Measurements from ENCODE around the gene ACER2.

Gene ACER2

DNA sequence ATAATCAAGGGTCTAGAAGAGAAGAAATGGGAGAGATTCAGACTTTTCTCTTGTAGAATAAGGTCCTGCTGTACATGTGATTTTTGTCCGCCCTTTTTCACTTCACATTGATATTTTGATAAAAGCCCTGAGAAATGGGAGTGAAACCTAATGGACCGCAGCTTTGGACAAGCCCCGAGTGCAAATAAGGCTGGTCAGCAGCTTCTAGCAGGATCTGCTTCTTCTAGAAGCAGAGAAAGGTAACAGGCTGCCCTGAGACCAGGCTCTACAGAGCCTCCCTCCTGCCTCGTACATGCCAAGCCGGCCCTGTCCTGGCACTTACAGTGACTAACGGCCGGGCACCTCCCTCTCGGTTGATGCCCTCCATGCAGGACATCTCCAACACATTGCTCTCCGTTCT lies 33.4 kb downstream of the ACER2 start:
- no peak overlapping the region for H3K23ac ChIP-seq (ENCODE audit: low read length in 2 of 2)
- no peak overlapping the region for H3K4ac ChIP-seq (ENCODE audit: low read depth in 1 of 2, low read length in 2 of 2)
- peaks cover 10 to 23% of the 10 kb centered on the region in 2 experiments for H3K36me3 ChIP-seq (ENCODE audit: control insufficient read depth in 1 of 2, insufficient read depth in 2 of 2, low read depth in 1 of 2, low read length in 2 of 2)
- 97% methylated on average over 9 of the region's 9 CpGs for WGBS
- H2BK15ac ChIP-seq (ENCODE audit: low read depth, poor library complexity, severe bottlenecking): no peak overlapping the region
- no peak for DNase-seq
- H3K9me3 ChIP-seq (ENCODE audit: control insufficient read depth, low read length): no peaks in the 10 kb centered on the region
- H4K91ac ChIP-seq (ENCODE audit: low read length): no peak overlapping the region
- no peak overlapping the region for H2BK5ac ChIP-seq (ENCODE audit: low read depth, low read length, poor library complexity, severe bottlenecking)
- H2BK120ac ChIP-seq (ENCODE audit: low read depth, low read length): no peak overlapping the region
- H3K27ac ChIP-seq (ENCODE audit: low read length, poor library complexity, severe bottlenecking): no peak overlapping the region
- no peak overlapping the region for H2BK12ac ChIP-seq (ENCODE audit: low read length in 2 of 2)
- no peak overlapping the region for H3K4me3 ChIP-seq (ENCODE audit: insufficient read depth in 1 of 2, low read depth in 1 of 2, low read length in 2 of 2)
- H3K9ac ChIP-seq (ENCODE audit: low read length): no peak overlapping the region
- peak overlapping the region; percentile 29 for H4K8ac ChIP-seq (ENCODE audit: low read length)
- no peak overlapping the region for H3K4me2 ChIP-seq (ENCODE audit: low read length, poor library complexity, severe bottlenecking)
- H2AK5ac ChIP-seq (ENCODE audit: low read length, severe bottlenecking): no peak overlapping the region
- H2AFZ ChIP-seq (ENCODE audit: low read depth, low read length): no peak overlapping the region
- no peak overlapping the region for H3K14ac ChIP-seq (ENCODE audit: low read length in 2 of 2)
- H3K18ac ChIP-seq (ENCODE audit: low read depth in 1 of 2, low read length in 2 of 2): peak overlapping the region in 1 of 2 experiments; percentile 21
- no peaks in the 10 kb centered on the region for H3K79me1 ChIP-seq (replicated peaks; ENCODE audit: low read length, poor library complexity, severe bottlenecking)
- H3K4me1 ChIP-seq (ENCODE audit: control insufficient read depth, insufficient read depth, low read depth, low read length): no peaks in the 10 kb centered on the region
- no peaks in the 10 kb centered on the region for H3K27me3 ChIP-seq (ENCODE audit: control insufficient read depth in 1 of 2, insufficient read depth in 1 of 2, low read length in 2 of 2)

DNA sequence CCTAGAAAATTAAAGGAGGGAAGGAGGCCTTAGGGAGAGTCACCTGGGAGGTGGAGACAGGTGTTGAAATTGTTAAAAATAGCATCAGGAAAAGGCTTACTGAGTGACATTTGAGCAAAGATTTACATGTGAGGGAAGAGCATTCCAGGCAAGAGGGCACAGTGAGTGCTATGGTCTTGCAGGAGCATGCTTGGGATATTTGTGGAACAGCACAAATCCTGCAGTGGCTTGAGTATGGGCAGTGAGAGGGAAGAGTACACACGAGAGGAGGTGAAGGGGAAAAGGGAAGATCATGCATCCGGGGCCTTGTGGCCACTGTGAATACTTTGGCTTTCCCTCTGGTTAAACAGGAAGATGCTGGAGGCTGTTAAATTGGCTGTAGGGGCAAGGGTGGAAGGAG lies 36.6 kb downstream of the ACER2 start:
- no peak overlapping the region for H2AFZ ChIP-seq (ENCODE audit: low read depth, low read length)
- H3K4ac ChIP-seq (ENCODE audit: low read depth in 1 of 2, low read length in 2 of 2): no peak overlapping the region
- no peaks in the 10 kb centered on the region for H3K27me3 ChIP-seq (ENCODE audit: control insufficient read depth in 1 of 2, insufficient read depth in 1 of 2, low read length in 2 of 2)
- H3K4me3 ChIP-seq (ENCODE audit: insufficient read depth in 1 of 2, low read depth in 1 of 2, low read length in 2 of 2): no peak overlapping the region
- no peak overlapping the region for H4K8ac ChIP-seq (ENCODE audit: low read length)
- H3K18ac ChIP-seq (ENCODE audit: low read depth in 1 of 2, low read length in 2 of 2): no peak overlapping the region
- peaks cover 13 to 14% of the 10 kb centered on the region in 2 experiments for H3K36me3 ChIP-seq (ENCODE audit: control insufficient read depth in 1 of 2, insufficient read depth in 2 of 2, low read depth in 1 of 2, low read length in 2 of 2)
- H3K23ac ChIP-seq (ENCODE audit: low read length in 2 of 2): no peak overlapping the region
- no peak overlapping the region for H2BK5ac ChIP-seq (ENCODE audit: low read depth, low read length, poor library complexity, severe bottlenecking)
- no peaks in the 10 kb centered on the region for H3K4me1 ChIP-seq (ENCODE audit: control insufficient read depth, insufficient read depth, low read depth, low read length)
- H3K79me1 ChIP-seq (replicated peaks; ENCODE audit: low read length, poor library complexity, severe bottlenecking): no peaks in the 10 kb centered on the region
- H4K91ac ChIP-seq (ENCODE audit: low read length): no peak overlapping the region
- no peak overlapping the region for H2BK12ac ChIP-seq (ENCODE audit: low read length in 2 of 2)
- WGBS: 80% methylated on average over 2 of the region's 2 CpGs
- H3K9ac ChIP-seq (ENCODE audit: low read length): no peak overlapping the region
- H2BK15ac ChIP-seq (ENCODE audit: low read depth, poor library complexity, severe bottlenecking): no peak overlapping the region
- DNase-seq: peak; percentile 32
- no peak overlapping the region for H2AK5ac ChIP-seq (ENCODE audit: low read length, severe bottlenecking)
- peak overlapping the region in 1 of 2 experiments; percentile 11 for H3K14ac ChIP-seq (ENCODE audit: low read length in 2 of 2)
- no peak overlapping the region for H3K27ac ChIP-seq (ENCODE audit: low read length, poor library complexity, severe bottlenecking)
- H2BK120ac ChIP-seq (ENCODE audit: low read depth, low read length): no peak overlapping the region
- no peak overlapping the region for H3K4me2 ChIP-seq (ENCODE audit: low read length, poor library complexity, severe bottlenecking)
- no peaks in the 10 kb centered on the region for H3K9me3 ChIP-seq (ENCODE audit: control insufficient read depth, low read length)

DNA sequence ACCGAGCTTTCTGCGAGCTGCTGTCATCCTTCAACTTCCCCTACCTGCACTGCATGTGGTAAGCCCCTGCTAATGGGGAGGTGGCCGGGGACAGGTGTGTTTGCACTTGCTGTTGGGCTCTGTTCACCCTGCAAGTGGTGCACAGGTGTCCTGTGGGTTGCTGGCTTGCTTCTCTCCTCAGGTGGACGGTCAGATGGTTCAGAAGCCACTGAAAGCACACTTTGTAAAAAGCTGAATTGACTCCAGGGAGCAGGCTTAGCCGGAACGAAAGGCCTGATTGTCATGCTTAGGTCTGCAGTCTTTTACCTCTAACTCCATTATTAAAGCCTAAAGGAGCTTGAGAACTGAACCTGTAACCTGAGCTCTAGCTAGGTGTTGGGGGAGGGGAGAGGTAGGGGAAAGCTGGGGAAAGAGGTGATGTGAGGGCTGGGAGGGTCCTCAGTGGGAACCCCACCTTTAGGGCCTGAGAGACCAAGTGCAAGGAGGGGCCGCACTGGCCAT lies 37.6 kb downstream of the ACER2 start:
- DNase-seq: no peak
- no peak overlapping the region for H2BK12ac ChIP-seq (ENCODE audit: low read length in 2 of 2)
- H3K27ac ChIP-seq (ENCODE audit: low read length, poor library complexity, severe bottlenecking): no peak overlapping the region
- H2AFZ ChIP-seq (ENCODE audit: low read depth, low read length): no peak overlapping the region
- no peak overlapping the region for H3K18ac ChIP-seq (ENCODE audit: low read depth in 1 of 2, low read length in 2 of 2)
- H3K27me3 ChIP-seq (ENCODE audit: control insufficient read depth in 1 of 2, insufficient read depth in 1 of 2, low read length in 2 of 2): no peaks in the 10 kb centered on the region
- no peak overlapping the region for H3K9ac ChIP-seq (ENCODE audit: low read length)
- H3K23ac ChIP-seq (ENCODE audit: low read length in 2 of 2): no peak overlapping the region
- 71% methylated on average over 2 of the region's 7 CpGs for WGBS
- H3K9me3 ChIP-seq (ENCODE audit: control insufficient read depth, low read length): no peaks in the 10 kb centered on the region
- peaks cover 13 to 17% of the 10 kb centered on the region in 2 experiments for H3K36me3 ChIP-seq (ENCODE audit: control insufficient read depth in 1 of 2, insufficient read depth in 2 of 2, low read depth in 1 of 2, low read length in 2 of 2)
- H2AK5ac ChIP-seq (ENCODE audit: low read length, severe bottlenecking): no peak overlapping the region
- H3K79me1 ChIP-seq (replicated peaks; ENCODE audit: low read length, poor library complexity, severe bottlenecking): no peaks in the 10 kb centered on the region
- no peak overlapping the region for H3K14ac ChIP-seq (ENCODE audit: low read length in 2 of 2)
- H4K91ac ChIP-seq (ENCODE audit: low read length): no peak overlapping the region
- no peak overlapping the region for H4K8ac ChIP-seq (ENCODE audit: low read length)
- H2BK5ac ChIP-seq (ENCODE audit: low read depth, low read length, poor library complexity, severe bottlenecking): no peak overlapping the region
- H2BK120ac ChIP-seq (ENCODE audit: low read depth, low read length): no peak overlapping the region
- no peaks in the 10 kb centered on the region for H3K4me1 ChIP-seq (ENCODE audit: control insufficient read depth, insufficient read depth, low read depth, low read length)
- no peak overlapping the region for H3K4ac ChIP-seq (ENCODE audit: low read depth in 1 of 2, low read length in 2 of 2)
- H3K4me2 ChIP-seq (ENCODE audit: low read length, poor library complexity, severe bottlenecking): no peak overlapping the region
- H3K4me3 ChIP-seq (ENCODE audit: insufficient read depth in 1 of 2, low read depth in 1 of 2, low read length in 2 of 2): no peak overlapping the region
- H2BK15ac ChIP-seq (ENCODE audit: low read depth, poor library complexity, severe bottlenecking): no peak overlapping the region

DNA sequence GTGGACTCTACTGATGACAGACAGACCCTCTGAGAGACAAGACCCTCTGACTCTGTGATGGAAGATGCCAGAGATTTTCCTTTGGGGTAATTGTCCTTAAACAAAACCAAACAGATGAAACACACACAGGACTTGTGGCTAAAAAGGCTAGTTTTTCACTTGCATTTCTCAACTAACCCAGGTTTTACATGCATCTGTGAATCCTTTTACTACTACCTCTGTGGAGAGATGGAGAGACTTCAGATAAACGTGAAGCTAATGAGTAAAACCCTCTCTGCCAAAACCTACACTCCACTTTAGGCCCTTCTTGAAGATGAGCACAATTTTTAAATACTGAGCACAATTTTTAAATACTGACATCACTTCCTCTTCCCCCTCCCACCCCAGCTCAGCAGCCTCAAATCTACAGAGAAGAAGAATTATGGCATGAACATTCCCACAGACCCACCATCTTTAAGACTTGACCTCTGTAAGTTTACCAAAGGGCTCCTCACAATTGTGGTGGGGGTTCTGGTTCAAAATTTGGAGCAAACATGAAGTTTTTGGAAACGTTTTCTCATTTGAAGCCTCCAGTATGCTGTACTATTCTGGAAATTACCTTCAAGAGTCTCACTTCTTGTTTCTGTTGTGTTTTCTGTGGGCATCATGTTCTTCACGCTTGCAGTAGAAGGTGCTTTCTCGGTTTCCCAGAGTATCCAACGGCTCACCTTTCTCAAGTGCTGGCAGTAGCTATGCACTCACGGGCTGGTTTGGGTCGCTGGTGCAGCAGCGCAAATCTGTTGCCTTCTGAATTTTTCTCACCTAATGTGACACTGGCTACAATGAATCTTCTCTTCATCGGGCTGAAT lies 42.7 kb downstream of the ACER2 start:
- no peak overlapping the region for H3K4me2 ChIP-seq (ENCODE audit: low read length, poor library complexity, severe bottlenecking)
- H3K4me1 ChIP-seq (ENCODE audit: control insufficient read depth, insufficient read depth, low read depth, low read length): no peaks in the 10 kb centered on the region
- no peak overlapping the region for H2BK120ac ChIP-seq (ENCODE audit: low read depth, low read length)
- H2AK5ac ChIP-seq (ENCODE audit: low read length, severe bottlenecking): no peak overlapping the region
- no peak overlapping the region for H4K91ac ChIP-seq (ENCODE audit: low read length)
- DNase-seq: no peak
- no peak overlapping the region for H2BK15ac ChIP-seq (ENCODE audit: low read depth, poor library complexity, severe bottlenecking)
- H3K36me3 ChIP-seq (ENCODE audit: control insufficient read depth in 1 of 2, insufficient read depth in 2 of 2, low read depth in 1 of 2, low read length in 2 of 2): peaks cover 4 to 18% of the 10 kb centered on the region in 2 experiments
- no peak overlapping the region for H2BK12ac ChIP-seq (ENCODE audit: low read length in 2 of 2)
- H3K14ac ChIP-seq (ENCODE audit: low read length in 2 of 2): no peak overlapping the region
- no peak overlapping the region for H2AFZ ChIP-seq (ENCODE audit: low read depth, low read length)
- H3K23ac ChIP-seq (ENCODE audit: low read length in 2 of 2): no peak overlapping the region
- H3K9ac ChIP-seq (ENCODE audit: low read length): no peak overlapping the region
- H3K27ac ChIP-seq (ENCODE audit: low read length, poor library complexity, severe bottlenecking): no peak overlapping the region
- H4K8ac ChIP-seq (ENCODE audit: low read length): no peak overlapping the region
- no peak overlapping the region for H3K4me3 ChIP-seq (ENCODE audit: insufficient read depth in 1 of 2, low read depth in 1 of 2, low read length in 2 of 2)
- H3K79me1 ChIP-seq (replicated peaks; ENCODE audit: low read length, poor library complexity, severe bottlenecking): no peaks in the 10 kb centered on the region
- H3K27me3 ChIP-seq (ENCODE audit: control insufficient read depth in 1 of 2, insufficient read depth in 1 of 2, low read length in 2 of 2): no peaks in the 10 kb centered on the region
- H3K18ac ChIP-seq (ENCODE audit: low read depth in 1 of 2, low read length in 2 of 2): no peak overlapping the region
- H3K9me3 ChIP-seq (ENCODE audit: control insufficient read depth, low read length): no peaks in the 10 kb centered on the region
- 92% methylated on average over 9 of the region's 9 CpGs for WGBS
- no peak overlapping the region for H3K4ac ChIP-seq (ENCODE audit: low read depth in 1 of 2, low read length in 2 of 2)
- H2BK5ac ChIP-seq (ENCODE audit: low read depth, low read length, poor library complexity, severe bottlenecking): no peak overlapping the region

Data from mesenchymal stem cell (in vitro differentiated cells and primary cell).